ENCODE results near the gene LRRK1.

The LRRK1 gene

DNA sequence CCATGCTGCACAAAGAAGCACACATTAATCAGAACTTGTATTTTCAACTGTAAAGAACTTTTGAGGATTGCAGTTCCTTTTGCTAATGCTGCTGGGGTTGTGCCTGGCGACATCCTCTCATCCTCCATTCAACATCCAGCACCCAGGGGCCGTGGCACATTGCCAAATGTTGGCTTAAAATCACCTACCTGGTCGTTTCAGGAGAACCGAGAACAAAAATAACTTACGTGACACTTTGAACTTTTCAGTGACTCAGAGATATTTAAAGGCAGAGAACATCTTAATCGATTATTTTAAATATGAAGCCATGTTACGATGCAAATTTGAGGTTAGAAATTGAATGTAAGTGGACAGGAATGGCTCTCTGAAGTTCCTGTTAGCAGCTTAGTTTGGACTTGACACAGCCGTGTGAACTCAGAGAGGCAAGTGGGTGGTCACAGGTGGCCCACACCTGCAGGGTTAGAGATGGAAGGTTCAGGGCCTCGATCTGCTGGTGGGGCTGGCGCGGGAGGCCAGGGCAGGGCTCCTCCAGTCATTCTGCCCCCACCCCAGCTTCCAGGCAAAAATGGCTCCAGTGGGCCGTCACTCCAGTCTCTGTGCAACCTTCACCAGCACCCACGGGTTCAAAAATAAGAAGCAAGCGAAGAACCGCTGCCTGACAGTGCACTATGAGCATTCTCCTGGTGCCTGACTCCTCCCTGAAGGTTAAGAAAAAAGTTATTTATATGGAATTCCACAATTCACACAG lies 12.2 kb downstream of the LRRK1 start:
- DNase-seq, result no peak

DNA sequence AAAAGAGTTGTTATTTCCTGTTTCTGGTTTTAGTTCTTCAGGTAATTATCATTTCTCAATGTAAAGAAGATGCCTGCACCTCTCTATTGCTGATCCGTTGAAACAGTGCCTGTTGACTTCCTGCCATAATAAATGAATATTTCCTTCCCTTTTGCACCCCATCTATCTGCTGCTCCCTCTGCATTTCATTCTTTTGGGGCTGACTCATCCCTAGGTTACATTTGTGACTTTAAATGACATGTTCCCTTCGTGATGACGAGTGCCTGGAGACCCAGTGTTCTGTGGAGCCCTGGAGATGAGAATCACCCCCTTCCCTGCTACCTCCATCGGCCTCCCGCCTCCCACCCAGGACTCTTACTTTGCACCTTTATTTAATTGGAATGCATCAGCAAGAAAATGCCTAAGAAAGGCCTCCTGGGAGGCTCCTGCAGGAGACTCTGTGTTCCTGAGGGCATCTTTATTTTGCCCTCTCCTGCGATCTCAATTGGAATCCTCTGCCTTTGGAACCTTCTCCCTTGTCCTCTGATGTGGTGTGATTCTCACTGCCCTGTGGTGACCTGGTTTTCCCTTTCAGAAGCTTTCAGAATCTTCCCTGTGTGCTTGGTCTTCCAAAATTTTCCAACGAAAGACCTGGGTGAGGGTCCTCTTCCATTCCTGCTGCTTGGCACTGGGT lies 13.7 kb downstream of the LRRK1 start:
- no peak for DNase-seq

DNA sequence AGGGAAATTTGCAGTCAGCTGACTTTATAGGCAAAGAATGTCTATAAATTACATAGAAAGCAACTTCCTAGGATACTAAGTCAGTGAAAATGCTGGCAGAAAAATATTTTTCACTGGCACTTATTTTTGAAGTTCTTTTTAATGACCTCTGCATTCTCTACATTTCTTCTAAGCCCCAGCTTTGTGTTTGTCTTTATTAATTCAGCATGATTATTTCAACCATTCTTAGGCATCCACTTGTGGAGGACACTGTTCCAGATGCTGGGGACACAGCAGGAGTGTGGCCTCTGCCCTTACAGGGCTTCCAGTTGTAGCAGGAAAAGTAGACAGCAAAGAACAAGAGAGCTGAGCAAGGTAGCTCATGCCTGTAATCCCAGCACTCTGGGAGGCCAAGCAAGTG lies 15.0 kb downstream of the LRRK1 start:
- no peak for DNase-seq

DNA sequence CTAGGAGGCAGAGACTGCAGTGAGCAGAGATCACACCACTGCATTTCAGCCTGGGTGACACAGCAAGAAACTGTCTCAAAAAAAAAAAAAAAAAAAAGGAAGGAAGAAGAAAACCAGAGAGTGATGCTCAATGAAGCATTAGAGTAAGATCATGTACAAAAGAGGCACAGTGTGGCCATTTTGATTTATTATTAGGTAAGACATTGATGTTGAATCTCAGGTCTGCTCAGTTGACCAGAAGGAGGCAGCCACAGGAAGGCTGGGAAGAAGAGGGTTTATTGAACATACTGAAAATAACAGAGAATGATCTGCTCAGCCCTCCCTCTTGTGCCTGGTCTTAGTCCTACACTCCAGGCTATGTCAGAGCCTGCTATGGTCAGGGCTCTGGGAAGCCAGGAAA lies 15.6 kb downstream of the LRRK1 start:
- no peak for DNase-seq

DNA sequence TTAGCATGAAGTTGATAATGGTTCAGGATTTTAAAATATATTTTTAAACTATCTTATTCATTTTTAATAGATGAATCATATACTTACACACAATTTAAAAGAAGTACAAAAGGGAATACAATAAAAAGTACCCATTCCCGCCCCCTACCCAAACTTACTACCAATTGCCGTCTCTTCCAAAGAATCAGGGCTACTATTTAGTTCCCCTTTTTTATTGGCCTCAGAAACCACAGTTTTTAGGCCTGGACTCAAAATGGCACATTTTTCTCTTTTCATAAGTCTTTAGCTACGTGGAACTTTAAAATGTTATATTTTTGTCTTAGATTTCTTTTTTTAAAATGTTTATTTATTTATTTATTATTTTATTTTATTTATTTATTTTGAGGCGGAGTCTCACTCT lies 18.0 kb downstream of the LRRK1 start:
- no peak for DNase-seq

DNA sequence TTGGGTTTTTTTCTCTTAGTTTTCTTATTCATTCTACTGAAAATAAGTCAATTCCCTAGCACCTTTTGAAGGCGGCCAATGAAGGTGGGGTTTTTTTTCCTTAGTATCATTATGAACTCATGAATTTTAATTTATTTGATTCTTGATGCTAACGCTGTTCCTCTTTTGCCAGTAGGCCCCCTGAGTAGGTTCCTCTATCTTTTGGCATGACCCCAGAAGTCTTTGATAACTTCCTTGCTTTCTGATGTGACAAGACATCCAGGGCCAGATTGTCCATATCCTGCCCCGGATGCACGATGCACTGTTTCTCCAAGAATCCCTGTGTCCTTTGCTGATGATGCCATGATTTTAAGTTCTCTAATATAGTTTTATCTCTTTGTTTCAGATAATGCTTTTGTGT lies 20.6 kb downstream of the LRRK1 start:
- no peak for DNase-seq

DNA sequence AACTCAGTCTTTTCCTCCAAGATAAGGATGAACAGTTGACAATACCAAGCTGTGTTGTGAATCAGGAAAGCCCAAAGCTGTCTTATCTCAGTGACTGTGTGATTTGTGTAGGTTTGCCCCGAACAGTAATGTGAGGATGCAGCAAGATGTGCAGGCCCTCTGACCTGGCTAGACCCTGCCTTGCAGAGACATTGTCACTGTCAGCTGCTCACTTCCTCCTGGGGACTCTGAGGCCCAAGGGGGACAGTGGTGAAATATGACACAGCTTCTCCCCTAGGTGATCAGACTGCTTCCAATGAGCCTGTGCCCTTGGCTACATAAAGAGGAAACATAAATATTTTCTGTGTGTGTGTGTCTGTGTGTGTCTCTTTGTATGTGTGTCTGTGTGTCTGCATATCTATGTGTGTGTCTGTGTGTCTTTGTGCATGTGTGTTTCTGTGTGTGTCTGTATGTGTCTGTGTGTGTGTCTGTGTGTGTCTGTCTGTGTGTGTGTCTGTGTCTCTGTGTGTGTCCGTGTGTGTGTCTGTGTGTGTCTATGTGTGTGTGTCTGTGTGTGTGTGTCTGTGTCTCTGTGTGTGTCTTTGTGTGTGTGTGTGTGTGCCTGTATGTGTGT lies 21.7 kb downstream of the LRRK1 start:
- no peak for DNase-seq

DNA sequence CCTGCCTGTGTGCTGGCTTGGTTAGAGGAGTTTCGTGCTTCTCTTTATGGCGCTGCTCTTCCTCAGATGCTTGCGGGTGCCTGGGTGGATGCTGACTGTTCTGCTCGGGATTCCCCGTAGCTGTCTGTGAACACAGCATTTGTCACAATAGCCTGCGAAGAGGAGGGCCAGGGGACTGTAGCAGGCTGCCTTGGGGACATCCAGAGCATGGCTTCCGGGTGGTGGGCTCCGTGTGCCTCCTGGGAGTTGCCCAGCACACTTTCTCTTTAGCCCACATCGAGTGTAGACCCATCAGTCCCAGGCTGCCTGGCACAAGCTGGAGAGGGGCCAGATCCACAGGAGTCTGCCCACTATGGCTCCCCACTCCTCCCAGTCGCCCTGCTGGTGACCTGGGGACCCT lies 22.4 kb downstream of the LRRK1 start:
- no peak for DNase-seq

DNA sequence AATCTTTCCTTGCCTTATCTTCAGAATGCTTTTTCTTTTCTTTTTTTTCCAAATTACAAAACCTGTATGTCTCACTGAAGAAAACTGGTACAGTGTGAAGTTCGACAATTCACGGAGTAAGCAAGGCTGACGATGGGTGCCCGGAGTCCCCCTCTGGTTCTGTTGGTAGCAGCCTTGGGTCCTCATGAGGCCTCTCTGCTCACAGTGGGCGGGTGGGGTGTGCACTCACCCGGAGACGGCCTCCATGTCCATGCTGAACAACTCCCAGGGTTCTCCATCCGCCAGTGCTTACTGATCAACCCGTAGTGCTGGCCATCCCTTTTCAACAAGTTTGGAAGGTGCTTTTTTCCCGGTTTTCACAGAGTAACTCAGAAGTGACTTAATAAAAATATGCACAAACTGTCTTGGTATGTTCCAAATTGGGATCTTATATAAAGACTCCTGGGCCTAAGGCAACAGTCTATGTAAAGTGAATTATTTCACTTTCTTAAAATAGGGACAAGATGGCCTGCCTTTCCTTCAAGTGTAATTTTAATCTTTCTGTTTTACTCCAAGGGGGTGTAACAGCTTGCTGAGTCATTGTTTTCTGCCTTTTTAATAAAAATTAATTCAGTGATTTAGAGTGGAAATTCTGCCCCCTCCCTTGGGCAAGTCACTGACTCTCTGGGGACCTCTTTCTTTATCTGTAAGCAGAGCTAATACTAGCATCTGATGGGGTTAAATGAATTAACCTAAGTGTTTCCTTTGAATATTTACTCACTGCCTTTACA lies 23.7 kb downstream of the LRRK1 start:
- DNase-seq, result no peak

DNA sequence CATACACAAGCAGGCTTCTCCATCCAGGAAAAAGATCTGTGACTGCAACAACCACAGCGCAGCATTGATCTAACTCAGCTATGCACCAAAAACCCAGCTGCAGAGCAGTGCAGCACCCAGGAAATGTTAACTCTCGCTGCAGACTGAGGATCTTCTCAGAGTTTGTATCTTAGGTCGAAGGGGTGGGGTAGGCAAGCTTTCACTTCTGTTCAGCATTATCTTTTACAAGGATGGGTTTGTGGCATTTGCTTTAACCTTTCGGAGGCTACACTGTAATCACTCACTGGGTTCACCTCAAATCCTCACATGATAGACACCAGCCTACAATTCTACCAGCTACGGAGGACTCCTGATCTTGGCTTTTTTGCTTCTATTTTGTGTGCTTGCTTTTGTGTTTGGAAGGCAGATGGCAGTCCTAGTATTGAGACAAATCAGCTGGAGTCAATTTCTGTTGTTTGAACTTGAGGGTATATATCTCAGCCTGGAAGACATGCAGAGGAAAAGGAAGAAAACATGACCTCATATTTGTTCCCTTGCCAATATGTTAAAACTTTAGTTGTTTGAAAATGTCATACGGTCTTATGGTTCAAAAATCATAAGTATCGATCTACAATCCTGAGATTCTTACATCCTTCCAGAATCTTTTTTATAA lies 25.2 kb downstream of the LRRK1 start:
- DNase-seq, result no peak

DNA sequence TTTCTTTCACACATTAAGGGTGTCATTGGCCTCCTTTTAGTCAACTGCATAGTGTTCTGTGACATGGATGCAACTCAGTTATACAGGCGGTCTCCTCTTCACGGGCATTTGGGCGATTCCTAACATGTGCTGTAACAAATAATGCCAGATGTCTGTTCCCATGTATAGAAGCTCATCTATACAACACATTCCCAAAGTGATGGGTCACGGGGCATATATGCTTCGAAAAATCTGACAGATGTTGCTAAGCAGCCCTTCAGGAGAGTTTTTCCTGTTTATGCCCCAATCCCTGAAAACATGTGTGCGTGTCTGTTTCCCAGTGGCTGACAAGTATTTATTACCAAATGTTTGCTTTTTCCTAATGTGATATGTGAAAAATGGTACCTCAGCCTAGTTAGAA lies 25.8 kb downstream of the LRRK1 start:
- no peak for DNase-seq

DNA sequence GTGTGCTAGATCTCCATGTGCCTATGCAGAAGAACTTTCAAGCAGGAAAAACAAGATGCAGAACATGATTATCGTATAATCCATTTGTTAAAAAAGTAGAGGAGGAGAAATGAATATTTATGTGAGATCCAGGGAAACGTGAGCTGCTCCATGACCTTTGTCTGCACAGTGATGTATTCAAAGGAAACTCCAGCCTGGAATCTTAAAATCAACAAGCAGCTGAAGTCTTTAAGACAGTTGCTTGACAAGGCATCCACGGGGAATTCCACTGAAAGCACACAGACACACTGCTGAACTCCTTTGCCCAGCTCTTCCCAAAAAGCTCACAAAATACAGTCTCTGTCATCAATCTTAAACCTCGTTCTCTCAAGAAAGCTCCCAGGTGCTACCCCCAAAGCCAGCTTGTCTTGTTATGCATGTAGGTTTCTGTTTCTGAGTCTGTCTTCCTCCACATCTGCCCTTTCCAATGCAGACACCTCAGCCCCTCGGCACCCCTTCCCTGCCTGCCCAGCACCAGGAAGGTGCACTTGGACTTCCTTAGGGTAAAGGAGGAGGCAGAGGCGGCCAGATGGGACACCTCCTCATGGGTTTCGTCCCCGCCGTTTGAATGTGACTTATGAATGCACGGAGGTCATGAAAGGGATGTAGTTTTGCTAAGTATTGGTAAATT lies 28.7 kb downstream of the LRRK1 start:
- no peak for DNase-seq

DNA sequence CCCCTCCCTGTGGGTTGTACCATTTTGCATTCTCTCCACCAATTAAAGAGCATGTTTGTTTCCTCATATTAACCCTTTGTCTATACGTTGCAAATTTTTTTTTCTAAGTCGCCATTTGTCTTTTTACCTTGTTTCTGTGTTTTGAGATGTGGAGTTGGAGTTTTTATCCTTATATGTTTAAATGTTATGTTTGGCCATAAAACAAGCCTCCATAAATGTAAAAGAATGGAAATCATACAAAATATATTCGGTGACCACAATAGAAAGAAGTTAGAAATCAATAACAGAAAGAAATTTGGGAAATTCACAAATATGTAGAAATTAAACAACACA lies 29.2 kb downstream of the LRRK1 start:
- DNase-seq, result no peak

DNA sequence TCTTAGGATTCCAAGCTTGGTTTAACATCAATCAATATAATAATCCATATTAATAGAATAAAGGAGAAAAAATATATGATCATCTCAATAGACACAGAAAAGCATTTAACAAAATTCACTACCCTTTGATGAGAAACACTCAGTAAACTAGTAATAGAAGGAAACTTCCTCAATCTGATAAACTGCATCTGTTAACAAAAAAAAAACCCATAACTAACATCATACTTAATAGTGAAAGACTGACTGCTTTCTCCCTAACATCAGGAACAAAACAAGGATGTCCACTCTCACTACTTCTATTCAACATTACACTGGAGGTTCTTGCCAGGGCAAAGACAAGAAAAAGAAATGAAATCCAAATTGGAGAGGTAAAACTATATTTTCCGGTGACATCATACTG lies 30.5 kb downstream of the LRRK1 start:
- DNase-seq, result no peak

DNA sequence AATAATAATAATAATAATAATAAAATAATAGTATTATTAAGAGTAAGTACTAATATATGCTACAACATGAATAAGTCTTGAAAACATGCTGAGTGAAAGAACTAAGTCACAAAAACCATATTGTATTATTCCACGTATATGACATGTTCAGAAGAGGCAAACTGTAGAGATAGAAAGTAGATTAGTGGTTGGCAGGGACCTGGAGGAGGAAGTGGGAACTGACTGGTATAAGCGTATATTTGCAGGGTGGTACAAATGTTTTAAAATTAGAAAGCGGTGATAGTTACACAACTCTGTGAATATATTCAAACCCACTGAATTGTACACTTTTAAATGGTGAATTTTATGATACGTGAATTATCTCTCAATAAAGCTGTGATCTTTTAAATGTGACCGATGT lies 32.8 kb downstream of the LRRK1 start:
- DNase-seq, result no peak

DNA sequence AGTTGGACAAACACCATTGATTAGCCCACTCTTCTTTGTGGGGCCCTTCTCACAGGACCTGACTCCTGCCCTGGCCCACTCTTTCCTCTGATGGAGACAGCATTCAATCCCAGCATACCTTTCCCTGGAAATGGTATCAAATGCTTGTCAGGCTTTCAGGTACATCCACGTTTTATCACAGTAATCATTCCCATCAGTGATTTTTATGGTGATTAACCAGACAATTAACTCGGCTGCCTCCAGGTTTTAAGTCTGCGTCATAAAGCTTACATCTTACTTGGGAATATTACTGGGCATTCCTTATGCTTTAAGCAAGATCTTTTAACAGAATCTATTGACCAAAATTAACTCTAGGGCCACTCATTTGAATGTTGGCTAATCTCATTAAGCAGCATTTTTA lies 33.4 kb downstream of the LRRK1 start:
- DNase-seq, result no peak

DNA sequence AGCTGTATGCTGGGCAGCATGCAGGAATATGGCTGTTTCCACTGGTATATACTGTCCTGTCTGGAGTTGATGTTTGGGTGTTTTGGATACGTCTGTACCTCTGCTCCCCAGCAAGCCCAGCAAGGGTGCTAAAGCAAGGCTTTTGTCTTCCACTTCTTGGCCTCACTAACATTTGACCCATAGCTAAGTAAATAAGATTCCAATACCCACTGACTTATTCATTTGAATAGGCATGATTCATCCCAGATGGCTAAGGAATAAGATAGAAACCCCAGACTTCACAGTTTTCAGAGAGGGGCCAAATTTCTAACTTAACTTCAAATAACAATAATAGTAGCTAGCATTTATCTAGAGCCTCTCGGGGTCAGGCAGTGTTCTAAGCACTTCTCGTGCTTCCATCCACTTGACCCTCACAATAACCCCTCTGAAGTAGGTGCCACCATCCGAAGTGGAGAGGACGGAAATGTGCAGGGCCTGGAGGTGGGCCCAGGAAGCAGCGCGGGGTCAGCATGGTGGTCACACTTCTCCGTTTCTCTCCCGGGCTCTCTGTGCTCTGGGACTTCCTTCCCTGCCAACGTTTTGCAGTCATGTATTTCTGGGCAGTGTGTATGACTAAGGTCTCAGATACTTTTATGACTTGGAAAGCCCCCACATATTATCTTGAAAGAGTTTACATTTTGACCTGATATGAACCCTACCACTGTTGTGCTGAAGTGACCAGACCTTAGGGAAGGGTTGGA lies 39.3 kb downstream of the LRRK1 start:
- no peak for DNase-seq

DNA sequence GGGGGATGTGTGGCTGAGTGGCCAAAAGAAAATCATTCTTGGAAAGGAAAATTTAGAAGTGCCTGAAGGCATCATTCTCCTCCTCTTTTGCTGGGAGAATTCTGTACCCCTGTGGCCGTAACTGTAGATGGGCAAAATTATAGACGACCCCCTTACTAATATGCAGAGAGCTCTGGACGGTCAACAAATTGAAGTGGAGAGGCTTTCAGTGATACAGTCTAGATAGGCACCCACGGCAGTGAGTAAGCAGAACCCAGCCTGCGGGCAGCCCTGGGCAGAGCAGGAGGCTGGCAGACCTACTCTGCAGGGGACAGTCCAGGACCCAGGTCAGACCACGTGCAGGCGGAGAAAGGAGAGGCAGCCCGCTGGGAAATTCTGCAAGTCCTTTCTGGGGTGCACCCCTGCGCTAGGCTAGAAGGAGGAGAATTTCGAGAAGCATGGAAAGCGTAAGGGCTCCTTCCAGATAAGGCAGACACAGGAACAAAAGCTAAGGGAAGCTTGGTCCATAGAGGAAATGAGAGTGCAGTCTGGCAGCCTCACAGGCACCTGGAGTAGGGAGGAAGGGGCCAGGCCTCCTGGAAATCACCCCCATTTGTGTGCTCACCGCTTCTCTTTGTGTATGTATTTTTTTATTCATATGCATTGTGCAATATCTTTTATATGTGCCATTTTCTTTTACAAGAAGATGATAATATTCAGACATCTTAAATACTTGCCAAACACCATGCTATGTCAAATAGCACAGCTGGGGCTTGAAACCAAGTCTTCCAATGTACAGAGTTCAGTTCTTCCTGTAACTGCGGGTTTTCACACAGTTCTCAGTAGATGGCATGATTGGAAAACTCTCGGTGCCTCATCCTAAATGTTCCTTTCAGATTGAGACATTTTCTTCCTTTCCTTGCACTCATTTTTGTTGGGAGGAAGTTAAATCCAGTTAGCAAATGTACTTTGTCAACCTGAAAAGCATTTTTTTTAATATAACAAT lies 40.2 kb downstream of the LRRK1 start:
- DNase-seq, result no peak

DNA sequence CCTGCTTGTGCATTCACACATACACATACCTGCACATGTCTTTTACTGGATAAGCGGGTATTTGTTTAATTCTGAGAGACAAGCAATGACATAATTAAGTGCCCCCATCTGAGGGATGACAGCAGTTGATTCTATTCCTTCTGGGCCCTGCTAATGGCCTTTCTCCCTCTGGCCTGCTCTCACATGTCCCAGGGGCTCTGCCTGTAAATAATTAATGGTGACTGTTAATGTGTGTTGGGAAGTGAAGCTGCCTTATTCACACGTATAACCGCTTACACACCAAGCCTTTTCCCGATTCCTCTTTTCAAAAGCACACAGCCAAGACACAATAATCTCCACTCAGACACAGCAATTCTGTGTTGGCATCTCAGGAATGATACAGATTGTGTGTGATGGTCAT lies 47.8 kb downstream of the LRRK1 start:
- no peak for DNase-seq

Measured in amygdala (tissue), 56 donors.